Measurements from ENCODE around the gene COLGALT1.

- TF ChIP-seq CTCF (IDR thresholded peaks at IDR 0.05) (no peak), POLR2A (IDR thresholded peaks at IDR 0.05) (no peak)
Observed at GRCh38 chr19:17512574-17512939, 42.9 kb upstream of the COLGALT1 start.

Data from transverse colon (tissue), 3 donors.